ENCODE data around the gene EEFSEC.

DNA sequence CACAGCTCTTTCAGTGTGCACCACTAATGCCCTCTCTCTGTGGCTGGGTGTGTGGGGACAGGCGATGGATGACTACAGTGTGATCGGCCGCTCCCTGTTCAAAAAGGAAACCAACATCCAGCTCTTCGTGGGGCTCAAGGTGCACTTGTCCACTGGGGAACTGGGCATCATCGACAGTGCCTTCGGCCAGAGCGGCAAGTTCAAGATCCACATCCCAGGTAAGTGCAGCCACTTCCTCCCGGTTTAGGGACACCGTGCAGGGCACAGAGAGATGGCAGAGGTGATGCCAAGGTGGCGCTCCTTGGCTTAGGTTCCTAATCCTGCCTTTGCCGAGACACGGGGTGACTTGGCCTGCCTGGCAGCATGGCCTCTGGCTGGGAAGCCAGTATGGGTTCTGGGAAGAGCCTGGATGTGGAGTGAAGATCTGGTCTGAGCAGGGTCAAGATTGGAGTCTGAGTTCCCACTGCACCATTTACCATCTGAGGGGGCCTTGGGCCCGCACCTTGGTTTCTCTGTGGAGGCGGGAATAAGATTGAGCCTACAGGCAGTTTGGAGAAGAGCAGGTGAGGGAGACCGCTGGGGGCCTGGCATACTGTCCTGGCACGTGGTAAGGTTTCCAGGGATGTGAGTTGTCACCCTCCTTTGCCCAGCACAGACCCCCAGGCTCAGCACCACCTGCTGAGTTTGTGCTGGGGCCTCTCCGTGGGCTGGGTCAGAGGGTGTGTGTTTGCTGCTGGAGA is 205.0 kb downstream of the EEFSEC start:
- TF ChIP-seq, protein P1, sequence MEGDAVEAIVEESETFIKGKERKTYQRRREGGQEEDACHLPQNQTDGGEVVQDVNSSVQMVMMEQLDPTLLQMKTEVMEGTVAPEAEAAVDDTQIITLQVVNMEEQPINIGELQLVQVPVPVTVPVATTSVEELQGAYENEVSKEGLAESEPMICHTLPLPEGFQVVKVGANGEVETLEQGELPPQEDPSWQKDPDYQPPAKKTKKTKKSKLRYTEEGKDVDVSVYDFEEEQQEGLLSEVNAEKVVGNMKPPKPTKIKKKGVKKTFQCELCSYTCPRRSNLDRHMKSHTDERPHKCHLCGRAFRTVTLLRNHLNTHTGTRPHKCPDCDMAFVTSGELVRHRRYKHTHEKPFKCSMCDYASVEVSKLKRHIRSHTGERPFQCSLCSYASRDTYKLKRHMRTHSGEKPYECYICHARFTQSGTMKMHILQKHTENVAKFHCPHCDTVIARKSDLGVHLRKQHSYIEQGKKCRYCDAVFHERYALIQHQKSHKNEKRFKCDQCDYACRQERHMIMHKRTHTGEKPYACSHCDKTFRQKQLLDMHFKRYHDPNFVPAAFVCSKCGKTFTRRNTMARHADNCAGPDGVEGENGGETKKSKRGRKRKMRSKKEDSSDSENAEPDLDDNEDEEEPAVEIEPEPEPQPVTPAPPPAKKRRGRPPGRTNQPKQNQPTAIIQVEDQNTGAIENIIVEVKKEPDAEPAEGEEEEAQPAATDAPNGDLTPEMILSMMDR (conservative IDR thresholded peaks at IDR 0.05; ENCODE audit: low read length) = no peak
- TF ChIP-seq EZH2phosphoT487 (IDR thresholded peaks at IDR 0.05; ENCODE audit: borderline replicate concordance, low read depth, low read length) = no peak

All from OCI-LY7 (cell line).